ENCODE data around the gene RANBP3L.

GRCh38 chr5:36298552-36298951 is 3.1 kb downstream of the RANBP3L start:
- no peak for TF ChIP-seq CTCF (IDR thresholded peaks at IDR 0.05; ENCODE audit: low read length)
- TF ChIP-seq EZH2 (optimal IDR thresholded peaks at IDR 0.05; ENCODE audit: low read depth, low read length), result no peak
- no peak for TF ChIP-seq EZH2phosphoT487 (IDR thresholded peaks at IDR 0.05; ENCODE audit: low read length)
